Breast epithelium (tissue), 4 donors: Measurements from ENCODE around the gene MPZL2. TPM values are rescaled to one million over a fixed set of nuclear protein-coding genes. Genes with fewer than 3 reads are reported as not detected.

Experiments used
- DNase-seq, 2 donors: peaks; one replicate each; pipeline ENCODE4 v3.0.0-alpha.2; 2019; ENCODE audit warnings: low spot score in 2 of 2
- H3K27ac ChIP-seq, 2 donors: fragments of 200-600 bp; sonication (generic) in 1 of 2; one replicate each; pipeline ENCODE4 v1.5.1; 2016 to 2019; ENCODE audit warnings: mild to moderate bottlenecking in 1 of 2
- H3K27me3 ChIP-seq, 2 donors: fragments of 200-600 bp; sonication (generic) in 1 of 2; one replicate each; pipeline versions ENCODE4 v1.5.1 to v1.6.0; 2017 to 2019; ENCODE audit warnings: control low read depth in 1 of 2, mild to moderate bottlenecking in 1 of 2
- H3K36me3 ChIP-seq: fragments of 200-600 bp; one replicate; pipeline ENCODE4 v1.5.1; 2019
- H3K4me1 ChIP-seq, 2 donors: fragments of 200-600 bp; sonication (generic); one replicate each; pipeline ENCODE4 v1.5.1; 2016 to 2019; ENCODE audit warnings: control low read depth in 1 of 2
- H3K4me3 ChIP-seq, 3 donors: fragments of 200-600 bp; sonication (generic); 1 replicate in 2 of 3; 2 replicates in 1 of 3; pipeline ENCODE4 v1.5.1; 2016 to 2019; ENCODE audit warnings: mild to moderate bottlenecking in 3 of 3, moderate library complexity in 2 of 3
- H3K9me3 ChIP-seq, 2 donors: fragments of 200-600 bp; sonication (generic) in 1 of 2; one replicate each; pipeline ENCODE4 v1.5.1; 2016 to 2019; ENCODE audit warnings: control low read depth in 1 of 2
- POLR2A ChIP-seq: fragments of 450-650 bp; IDR thresholded peaks from one replicate; pipeline ENCODE4 v1.6.1; 2016; ENCODE audit warnings: antibody characterized with exemption, mild to moderate bottlenecking, moderate library complexity
- POLR2AphosphoS5 ChIP-seq, 3 donors: sonication (generic); formaldehyde crosslinking; IDR thresholded peaks; one replicate each; pipeline ENCODE4 v1.6.1; 2017; ENCODE audit warnings: antibody characterized with exemption in 3 of 3
- intact Hi-C: fragments of 100-400 bp; cut with DNase I; formaldehyde crosslinking; loops from one replicate; pipeline ENCODE4 v1.15.1; 2023; ENCODE audit warnings: low total_unique reads
- total RNA-seq, 3 donors: library from RNA; depleted of rRNA; stranded (reverse); fragments of >200 nt; gene quantifications; one replicate each; pipeline ENCODE4 v1.1.0, GENCODE V29; 2016
- TF ChIP-seq, protein P1 (sequence below), 3 donors: fragments of 450-650 bp; IDR thresholded peaks; one replicate each; pipeline ENCODE4 v1.5.1; 2016 to 2017; ENCODE audit warnings: antibody characterized with exemption in 3 of 3, mild to moderate bottlenecking in 3 of 3, moderate library complexity in 3 of 3

The MPZL2 gene
- total RNA-seq, 3 donors from 2014 or later, result 4.6 to 73.1 (median 70.7) TPM

DNA sequence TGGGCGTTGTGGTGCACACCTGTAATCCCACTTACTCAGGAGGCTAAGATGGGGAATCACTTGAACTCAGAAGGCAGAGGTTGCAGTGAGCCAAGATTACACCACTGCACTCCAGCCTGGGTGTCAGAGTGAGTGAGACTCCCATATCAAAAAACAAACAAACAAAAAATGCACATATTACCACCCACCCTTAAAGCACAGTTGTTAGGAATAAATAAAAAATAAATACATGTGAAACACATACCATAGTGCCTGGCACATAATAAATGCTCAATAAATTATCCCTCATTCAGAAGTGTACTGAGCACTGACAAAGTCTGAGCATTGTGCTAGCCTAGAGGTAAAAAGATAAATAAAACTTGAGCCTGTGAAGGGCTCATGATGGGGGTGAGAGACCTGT, 30.2 kb downstream of the MPZL2 start:
- no peaks in the 10 kb centered on the region for H3K4me1 ChIP-seq
- no peak overlapping the region for H3K4me3 ChIP-seq
- no peak overlapping the region for H3K27ac ChIP-seq
- intact Hi-C loops, result no loop called here
- no peaks in the 10 kb centered on the region for H3K36me3 ChIP-seq
- no peaks in the 10 kb centered on the region for H3K9me3 ChIP-seq
- TF ChIP-seq POLR2A, result no peak
- no peak for TF ChIP-seq POLR2AphosphoS5 (IDR thresholded peaks at IDR 0.05)
- TF ChIP-seq, protein P1, sequence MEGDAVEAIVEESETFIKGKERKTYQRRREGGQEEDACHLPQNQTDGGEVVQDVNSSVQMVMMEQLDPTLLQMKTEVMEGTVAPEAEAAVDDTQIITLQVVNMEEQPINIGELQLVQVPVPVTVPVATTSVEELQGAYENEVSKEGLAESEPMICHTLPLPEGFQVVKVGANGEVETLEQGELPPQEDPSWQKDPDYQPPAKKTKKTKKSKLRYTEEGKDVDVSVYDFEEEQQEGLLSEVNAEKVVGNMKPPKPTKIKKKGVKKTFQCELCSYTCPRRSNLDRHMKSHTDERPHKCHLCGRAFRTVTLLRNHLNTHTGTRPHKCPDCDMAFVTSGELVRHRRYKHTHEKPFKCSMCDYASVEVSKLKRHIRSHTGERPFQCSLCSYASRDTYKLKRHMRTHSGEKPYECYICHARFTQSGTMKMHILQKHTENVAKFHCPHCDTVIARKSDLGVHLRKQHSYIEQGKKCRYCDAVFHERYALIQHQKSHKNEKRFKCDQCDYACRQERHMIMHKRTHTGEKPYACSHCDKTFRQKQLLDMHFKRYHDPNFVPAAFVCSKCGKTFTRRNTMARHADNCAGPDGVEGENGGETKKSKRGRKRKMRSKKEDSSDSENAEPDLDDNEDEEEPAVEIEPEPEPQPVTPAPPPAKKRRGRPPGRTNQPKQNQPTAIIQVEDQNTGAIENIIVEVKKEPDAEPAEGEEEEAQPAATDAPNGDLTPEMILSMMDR (IDR thresholded peaks at IDR 0.05), result no peak
- no peaks in the 10 kb centered on the region for H3K27me3 ChIP-seq
- DNase-seq, result no peak

DNA sequence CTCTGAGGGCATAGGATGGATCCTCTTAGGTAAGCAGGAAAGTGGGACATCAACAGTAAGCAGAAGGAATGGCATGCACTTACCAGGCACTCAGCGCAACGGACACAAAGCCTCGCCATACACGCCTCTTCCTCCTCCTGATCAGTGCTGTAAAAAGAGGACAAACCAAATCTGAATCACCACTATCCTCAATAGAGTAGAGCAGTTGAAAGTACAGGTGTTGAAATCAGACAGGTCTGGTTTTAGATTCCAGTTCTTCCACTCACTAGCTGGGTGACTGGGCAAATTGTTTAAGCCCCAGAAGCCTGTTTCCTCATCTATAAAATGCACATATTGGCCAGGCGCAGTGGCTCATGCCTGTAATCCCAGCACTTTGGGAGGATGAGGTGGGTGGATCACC, 30.7 kb downstream of the MPZL2 start:
- H3K27me3 ChIP-seq, result no peaks in the 10 kb centered on the region
- H3K9me3 ChIP-seq, result no peaks in the 10 kb centered on the region
- no peaks in the 10 kb centered on the region for H3K36me3 ChIP-seq
- intact Hi-C loops, result no loop called here
- TF ChIP-seq, protein P1 (IDR thresholded peaks at IDR 0.05), result no peak
- TF ChIP-seq POLR2A (no peak), POLR2AphosphoS5 (IDR thresholded peaks at IDR 0.05) (no peak)
- no peak overlapping the region for H3K27ac ChIP-seq
- no peaks in the 10 kb centered on the region for H3K4me1 ChIP-seq
- DNase-seq, result no peak
- H3K4me3 ChIP-seq, result no peak overlapping the region

DNA sequence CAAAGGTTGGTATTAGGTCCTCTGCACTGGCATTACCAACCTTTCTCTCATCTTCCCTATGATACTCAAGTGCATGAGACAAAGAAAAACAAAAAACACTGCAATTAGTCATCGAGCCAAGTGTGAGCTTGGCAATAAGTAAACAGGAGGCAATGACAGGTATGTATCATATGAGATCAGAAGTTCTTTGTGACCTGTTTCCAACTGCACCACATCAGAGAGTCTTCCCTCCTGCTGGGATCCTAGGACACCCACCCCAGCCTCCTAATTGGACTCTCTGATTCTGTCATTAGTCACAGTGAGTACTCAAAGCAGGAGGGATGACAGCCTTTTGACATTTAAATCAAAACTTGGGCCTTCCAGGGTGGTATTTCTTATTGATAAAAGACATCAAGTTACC, 31.4 kb downstream of the MPZL2 start:
- Histone ChIP-seq H3K27ac (no peak overlapping the region), H3K27me3 (no peaks in the 10 kb centered on the region), H3K36me3 (no peaks in the 10 kb centered on the region), H3K4me3 (no peak overlapping the region), H3K4me1 (no peaks in the 10 kb centered on the region), H3K9me3 (no peaks in the 10 kb centered on the region)
- no peak for DNase-seq
- intact Hi-C loops, result no loop called here
- no peak for TF ChIP-seq POLR2A
- TF ChIP-seq POLR2AphosphoS5 (IDR thresholded peaks at IDR 0.05), result no peak
- TF ChIP-seq, protein P1 (IDR thresholded peaks at IDR 0.05), result no peak

DNA sequence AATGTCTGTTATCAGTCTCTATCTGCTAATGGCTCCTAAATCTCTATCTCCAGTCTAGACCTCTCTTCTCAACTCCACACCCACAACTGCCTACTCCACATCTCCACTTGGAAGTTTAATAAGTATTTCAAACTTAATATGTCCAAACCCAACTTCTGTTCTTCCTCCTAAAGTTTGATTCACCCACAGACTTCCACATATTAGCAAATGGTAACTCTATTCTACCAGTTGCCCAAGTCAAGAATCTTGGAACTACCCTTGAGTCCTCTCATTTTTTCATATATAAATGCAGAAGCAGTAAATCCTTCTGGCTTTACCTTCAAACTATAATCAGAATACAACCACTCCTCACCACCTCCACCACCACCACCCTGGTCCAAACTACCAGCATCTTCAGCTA, 32.6 kb downstream of the MPZL2 start:
- TF ChIP-seq POLR2AphosphoS5 (IDR thresholded peaks at IDR 0.05) (no peak), POLR2A (no peak)
- TF ChIP-seq, protein P1 (IDR thresholded peaks at IDR 0.05), result no peak

DNA sequence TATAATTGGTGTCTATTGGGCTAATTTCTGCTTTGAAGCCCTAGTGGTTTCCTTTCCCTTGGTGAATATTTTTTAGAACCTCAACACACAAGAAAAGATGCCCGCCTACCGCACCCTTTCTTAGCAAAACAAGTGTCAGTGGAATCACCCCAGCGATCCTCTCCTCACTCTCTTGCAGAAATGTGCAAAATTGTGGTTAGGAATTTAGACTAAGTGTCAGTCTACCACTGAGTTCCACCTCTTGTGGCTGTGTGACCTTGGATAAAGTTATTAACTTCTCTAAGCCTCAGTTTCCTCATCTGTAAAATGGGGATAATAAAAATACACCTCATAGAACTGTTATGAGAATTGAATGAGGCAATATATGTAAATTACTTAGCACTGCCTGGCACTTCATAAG, 34.0 kb downstream of the MPZL2 start:
- Histone ChIP-seq H3K27me3 (no peaks in the 10 kb centered on the region), H3K36me3 (no peaks in the 10 kb centered on the region), H3K27ac (no peak overlapping the region), H3K9me3 (no peaks in the 10 kb centered on the region), H3K4me3 (no peak overlapping the region), H3K4me1 (no peaks in the 10 kb centered on the region)
- intact Hi-C loops, result no loop called here
- no peak for DNase-seq
- TF ChIP-seq, protein P1 (IDR thresholded peaks at IDR 0.05), result no peak
- TF ChIP-seq POLR2AphosphoS5 (IDR thresholded peaks at IDR 0.05) (no peak), POLR2A (no peak)

More for the DNA sequence above, 32.6 kb downstream of the MPZL2 start:
- H3K27me3 ChIP-seq, result no peaks in the 10 kb centered on the region
- no peak for DNase-seq
- H3K27ac ChIP-seq, result no peak overlapping the region
- no peaks in the 10 kb centered on the region for H3K9me3 ChIP-seq
- no peaks in the 10 kb centered on the region for H3K4me1 ChIP-seq
- H3K4me3 ChIP-seq, result no peak overlapping the region
- H3K36me3 ChIP-seq, result no peaks in the 10 kb centered on the region
- intact Hi-C loops, result no loop called here
